Activated CD4-positive, alpha-beta T cell treated with anti-CD3 and anti-CD28 coated beads, Interleukin-2, Interleukin-6, amounts not matched to agents 100 ng/mL and 50 ng/mL, durations not matched to agents 16 hours and 8 hours (primary cell): Measurements from ENCODE around the gene LIMK2.

ENCODE experiments used
- DNase-seq: peaks from one replicate; pipeline ENCODE4 v3.0.0-alpha.2; 2020

Gene LIMK2

GRCh38 chr22:31275576-31275975, 63.5 kb downstream of the LIMK2 start:
- no peak for DNase-seq

GRCh38 chr22:31276426-31277167, 64.5 kb downstream of the LIMK2 start:
- no peak for DNase-seq

DNA sequence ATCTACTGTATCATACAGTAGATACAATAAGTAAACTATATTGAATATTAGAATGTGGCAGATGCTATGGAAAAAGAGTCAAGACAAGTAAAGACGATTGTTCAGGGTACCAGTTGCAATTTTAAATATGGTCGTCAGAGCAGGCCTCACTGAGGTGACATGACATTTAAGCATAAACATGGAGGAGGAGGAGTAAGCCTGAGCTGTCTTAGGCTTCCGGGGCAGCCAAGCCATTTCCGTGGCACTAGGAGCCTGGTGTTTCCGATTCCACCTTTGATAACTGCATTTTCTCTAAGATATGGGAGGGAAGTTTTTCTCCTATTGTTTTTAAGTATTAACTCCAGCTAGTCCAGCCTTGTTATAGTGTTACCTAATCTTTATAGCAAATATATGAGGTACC, 65.6 kb downstream of the LIMK2 start:
- DNase-seq = no peak

DNA sequence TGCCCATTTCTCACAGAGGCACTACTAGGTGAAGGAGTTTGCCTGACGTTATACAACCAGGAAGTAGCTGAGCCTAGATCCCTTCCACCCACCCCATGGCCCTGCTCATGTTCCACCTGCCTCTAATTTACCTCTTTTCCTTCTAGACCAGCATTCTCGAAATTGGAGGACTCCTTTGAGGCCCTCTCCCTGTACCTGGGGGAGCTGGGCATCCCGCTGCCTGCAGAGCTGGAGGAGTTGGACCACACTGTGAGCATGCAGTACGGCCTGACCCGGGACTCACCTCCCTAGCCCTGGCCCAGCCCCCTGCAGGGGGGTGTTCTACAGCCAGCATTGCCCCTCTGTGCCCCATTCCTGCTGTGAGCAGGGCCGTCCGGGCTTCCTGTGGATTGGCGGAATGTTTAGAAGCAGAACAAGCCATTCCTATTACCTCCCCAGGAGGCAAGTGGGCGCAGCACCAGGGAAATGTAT, 66.1 kb downstream of the LIMK2 start:
- DNase-seq = no peak

- DNase-seq = peak; percentile 29
These were observed 66.7 kb downstream of the LIMK2 start for GRCh38 chr22:31278626-31279326.

GRCh38 chr22:31279327-31279669, 67.2 kb downstream of the LIMK2 start:
- DNase-seq = no peak

DNA sequence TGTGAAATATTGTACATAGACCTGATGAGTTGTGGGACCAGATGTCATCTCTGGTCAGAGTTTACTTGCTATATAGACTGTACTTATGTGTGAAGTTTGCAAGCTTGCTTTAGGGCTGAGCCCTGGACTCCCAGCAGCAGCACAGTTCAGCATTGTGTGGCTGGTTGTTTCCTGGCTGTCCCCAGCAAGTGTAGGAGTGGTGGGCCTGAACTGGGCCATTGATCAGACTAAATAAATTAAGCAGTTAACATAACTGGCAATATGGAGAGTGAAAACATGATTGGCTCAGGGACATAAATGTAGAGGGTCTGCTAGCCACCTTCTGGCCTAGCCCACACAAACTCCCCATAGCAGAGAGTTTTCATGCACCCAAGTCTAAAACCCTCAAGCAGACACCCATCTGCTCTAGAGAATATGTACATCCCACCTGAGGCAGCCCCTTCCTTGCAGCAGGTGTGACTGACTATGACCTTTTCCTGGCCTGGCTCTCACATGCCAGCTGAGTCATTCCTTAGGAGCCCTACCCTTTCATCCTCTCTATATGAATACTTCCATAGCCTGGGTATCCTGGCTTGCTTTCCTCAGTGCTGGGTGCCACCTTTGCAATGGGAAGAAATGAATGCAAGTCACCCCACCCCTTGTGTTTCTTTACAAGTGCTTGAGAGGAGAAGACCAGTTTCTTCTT, 67.9 kb downstream of the LIMK2 start:
- DNase-seq = no peak

DNA sequence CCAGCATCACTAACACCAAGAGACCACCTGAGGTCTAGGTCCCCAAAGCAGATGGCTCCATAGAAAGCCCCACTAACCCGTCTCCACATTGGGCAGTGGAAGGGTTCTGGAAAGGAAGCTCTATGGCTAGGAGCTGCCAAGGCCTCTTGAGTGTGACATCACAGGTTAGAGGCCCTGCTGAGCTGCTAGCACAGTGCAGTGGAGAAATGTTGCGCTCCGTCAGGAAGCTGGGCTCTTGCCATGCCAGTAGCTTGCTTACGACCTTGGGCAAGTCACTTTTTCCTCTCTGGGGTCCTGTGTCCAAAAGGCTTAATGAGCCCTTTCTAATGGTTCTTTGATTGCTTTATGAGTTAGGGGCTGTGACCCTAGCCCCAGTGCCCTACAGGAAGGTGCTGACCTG, 69.6 kb downstream of the LIMK2 start:
- no peak for DNase-seq

DNA sequence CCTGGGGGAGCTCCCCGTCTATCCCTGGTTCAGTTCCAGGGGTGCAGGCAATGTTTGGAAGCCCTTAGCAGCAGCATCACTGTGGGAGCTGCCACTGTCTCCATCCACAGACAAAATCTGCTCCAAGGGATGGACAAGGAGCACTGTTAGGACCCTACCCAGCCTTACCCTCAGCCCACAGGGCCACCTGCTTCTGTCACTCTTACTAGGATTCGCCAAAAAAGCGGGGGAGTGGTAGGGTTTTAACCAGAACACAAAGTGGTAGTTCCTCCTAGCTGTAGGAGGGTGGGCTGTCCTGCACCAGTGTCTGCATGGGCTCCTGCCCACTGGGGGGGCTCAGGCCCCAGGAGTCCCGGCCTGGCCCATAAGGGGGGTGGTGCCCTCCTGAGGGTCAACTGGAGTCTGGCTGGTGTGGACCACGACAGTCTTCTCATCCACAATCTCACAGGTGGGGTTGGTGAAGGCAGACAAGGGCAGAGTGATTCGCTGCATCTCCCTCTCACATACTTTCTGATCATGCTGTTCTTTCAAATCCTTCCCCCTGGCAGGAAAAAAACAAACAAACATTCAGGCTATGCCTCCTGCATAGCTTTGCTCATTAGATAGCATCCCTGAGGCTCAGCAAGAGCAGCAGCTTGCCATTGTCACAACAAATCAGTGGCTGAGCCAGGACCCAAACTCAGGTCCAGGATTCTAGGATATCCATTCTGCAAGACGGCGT, 70.8 kb downstream of the LIMK2 start:
- no peak for DNase-seq

GRCh38 chr22:31284281-31285155, 72.4 kb downstream of the LIMK2 start:
- no peak for DNase-seq

DNA sequence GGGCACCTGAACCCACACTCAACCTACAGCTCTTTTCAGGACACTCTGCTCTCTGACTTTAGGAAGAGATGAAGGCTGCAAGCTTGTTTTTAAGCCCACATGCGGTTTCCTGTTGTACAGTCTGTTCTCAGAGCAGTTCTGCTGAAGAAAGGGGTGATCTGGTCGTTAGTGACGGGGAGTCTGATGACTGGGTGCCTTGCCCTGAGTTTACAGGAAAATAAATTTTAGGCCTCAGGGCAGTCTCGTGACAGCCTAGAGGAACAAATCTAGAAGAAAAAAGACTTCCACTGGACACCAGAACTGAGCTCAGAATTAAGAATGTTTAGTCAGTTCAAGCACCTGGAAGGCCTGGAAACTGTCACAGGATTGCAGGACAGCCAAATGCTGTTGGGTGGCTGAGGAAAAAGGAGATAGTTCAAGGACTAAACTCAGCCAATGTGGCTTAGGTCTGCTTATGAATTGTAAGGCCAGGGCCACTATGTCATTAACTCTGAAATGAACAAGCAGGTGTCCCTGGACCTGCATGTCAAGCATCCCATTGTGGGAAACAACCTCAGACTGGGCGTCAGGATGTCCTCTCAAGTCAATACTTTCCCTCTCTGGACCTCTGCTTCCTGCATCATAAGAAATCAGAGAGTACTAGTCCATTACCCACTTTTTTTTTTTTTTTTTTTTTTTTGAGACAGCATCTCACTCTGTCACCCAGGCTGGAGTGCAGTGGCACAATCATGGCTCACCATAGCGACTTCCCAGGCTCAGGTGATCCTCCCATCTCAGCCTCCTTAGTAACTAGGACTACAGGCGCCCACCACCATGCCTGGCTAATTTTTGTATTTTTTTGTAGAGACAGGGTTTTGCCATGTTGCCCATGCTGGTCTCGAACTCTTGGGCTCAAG, 74.5 kb downstream of the LIMK2 start:
- peak; percentile 78 for DNase-seq

DNA sequence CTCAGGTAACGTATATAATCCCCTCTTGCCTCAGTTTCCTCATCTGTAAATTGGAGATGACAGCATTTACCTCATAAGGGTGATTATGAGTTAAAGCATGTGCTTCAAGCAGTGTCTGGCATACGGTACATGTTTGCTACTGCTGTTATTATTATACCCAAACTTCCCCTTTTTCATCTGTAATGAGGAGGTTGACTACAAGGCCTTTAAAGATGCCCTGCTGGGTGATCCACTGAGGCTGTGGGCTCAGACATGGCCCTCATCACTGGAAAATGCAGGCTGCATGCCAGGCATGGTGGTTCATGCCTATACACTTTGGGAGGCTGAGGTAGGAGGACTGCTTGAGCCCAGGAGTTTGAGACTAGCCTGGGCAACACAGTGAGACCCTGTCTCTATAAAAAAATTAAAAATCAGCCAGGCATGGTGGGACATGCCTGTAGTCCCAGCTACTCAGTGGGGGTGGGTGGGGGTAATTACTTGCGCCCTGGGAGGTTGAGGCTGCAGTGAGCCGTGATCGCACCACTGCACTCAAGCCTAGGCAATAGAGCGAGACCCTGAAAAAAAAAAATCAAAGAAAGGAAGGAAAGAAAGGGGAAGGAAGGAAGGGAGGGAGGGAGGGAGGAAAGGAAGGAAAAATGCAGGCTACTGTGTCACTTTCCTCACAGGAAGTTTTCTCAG, 75.9 kb downstream of the LIMK2 start:
- no peak for DNase-seq

DNA sequence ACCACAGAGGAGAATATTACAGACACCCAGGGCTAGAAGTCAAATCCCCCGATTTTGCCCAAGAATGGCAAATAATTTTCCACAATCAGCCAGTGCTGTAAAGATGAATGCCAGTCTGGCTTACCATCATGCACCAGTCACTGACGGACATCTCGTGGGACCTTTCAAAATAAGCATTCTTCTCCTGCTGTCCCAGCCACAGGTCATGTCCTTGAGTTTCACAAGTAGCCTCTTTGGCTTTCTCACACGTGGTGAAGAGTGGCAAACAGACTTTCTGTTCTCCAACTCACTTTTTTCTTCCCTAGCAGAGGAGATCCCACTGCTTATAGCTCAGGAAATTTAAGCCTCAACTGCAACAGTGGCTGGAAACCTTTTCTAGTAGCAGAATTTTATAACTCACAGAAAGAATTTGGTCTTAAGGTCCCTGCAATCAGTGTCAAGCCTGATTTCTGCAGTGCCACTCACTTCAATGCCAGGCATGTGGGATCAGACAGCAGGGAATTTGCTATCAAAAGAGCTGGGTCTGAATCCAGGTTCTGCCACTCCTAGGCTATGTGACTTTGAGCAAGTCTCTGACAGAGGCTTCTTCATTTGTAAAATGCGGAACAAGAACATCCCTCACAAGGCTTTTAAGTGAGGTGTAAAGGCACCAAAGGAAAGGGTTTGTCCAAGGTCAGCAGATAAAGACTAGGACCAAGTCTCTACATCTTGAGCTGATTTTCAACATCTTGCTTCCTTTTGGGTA, 76.6 kb downstream of the LIMK2 start:
- no peak for DNase-seq

GRCh38 chr22:31289344-31289743, 77.2 kb downstream of the LIMK2 start:
- DNase-seq = no peak

- peak; percentile 96 for DNase-seq
These were observed 78.7 kb downstream of the LIMK2 start for GRCh38 chr22:31290494-31291471.

DNA sequence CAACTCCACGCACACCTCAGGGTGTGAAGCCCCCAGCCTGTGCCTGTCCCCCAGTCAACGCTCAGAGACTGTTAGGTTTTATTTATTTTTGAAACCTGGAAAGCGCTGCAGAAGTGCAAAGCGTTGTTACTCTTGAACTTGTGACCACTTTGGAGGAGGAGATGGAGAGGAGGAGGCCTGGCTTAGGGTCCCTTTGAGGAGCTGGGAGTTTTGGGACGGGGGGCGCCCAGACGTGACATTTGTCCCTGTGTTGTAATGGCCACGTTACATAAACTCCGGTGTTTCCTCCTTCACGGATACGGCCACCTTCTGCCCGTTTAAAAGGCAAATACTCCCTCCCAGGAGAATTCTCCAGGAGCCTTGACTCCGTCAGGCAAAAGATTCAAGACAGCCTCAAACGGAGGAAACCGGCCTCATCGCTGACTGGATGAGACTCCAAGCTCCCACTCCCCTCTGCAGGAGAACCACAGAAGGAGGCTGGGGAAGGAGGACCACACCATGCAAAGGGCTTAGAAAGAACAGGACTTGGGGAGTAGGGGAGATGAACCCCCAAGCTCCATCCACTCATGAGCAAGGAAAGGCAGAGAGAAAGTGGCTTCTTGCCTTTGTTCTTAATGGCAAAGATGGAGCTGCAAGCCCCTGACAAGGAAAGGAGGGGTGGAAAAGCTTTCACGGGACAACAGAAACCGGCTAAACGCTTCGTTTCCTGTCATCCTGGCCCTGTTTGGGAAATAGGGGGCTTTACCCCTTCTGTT, 79.6 kb downstream of the LIMK2 start:
- peak; percentile 32 for DNase-seq

DNA sequence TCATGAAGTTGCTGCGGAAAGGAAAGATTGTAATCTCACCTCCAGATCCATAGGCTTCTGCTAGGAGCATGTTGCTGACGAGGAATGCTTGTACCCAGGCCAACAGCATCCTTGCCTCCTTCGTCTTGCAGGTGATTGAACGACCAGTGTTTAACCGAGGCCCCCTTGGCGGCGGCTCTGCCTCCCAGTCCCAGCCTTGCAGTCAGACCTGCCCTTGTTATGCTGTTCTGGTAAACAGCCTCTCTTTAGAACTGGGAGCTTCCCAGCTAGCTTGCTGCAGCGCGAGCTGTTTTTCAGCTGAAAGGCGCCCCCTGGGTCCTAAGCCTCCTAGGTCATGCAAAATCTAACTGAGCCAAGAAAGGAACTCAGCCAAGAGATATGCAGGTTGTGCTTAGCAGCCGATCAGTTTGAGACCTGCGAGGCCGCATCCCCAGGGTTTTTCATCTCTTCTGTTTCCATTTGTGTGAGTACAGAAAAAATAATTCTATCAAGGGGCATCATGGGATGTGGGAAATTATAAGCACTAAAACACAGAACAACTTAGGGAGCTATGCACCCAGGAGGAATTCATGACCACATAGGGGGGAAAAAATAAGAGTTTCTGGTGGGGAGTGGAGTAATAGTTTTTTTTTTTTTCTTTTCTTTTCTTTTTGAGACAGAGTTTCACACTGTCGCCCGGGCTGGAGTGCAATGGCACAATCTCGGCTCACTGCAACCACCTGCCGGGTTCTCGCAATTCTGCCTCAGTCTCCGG, 80.3 kb downstream of the LIMK2 start, which contains the start of gene PIK3IP1:
Gene PIK3IP1, minus strand, starts transcription at position 253 of the 754 bp plus-strand sequence. Its CDS starts 144 bp downstream, at position 109.
- peak; percentile 91 for DNase-seq
